DMS79 (cell line): ENCODE measurements around the gene ITGB3.

Source experiments
- DNase-seq: peaks from one replicate; lab custom pipeline; 2025; lab: John Stamatoyannopoulos, UW

The ITGB3 gene

GRCh38 chr17:47276444-47276843 is 22.8 kb downstream of the ITGB3 start:
- DNase-seq = no peak

GRCh38 chr17:47276868-47277267 is 23.2 kb downstream of the ITGB3 start:
- no peak for DNase-seq

- DNase-seq = no peak
Observed at GRCh38 chr17:47277921-47278320, 24.3 kb downstream of the ITGB3 start.

GRCh38 chr17:47278561-47278960 is 24.9 kb downstream of the ITGB3 start:
- DNase-seq = no peak

- DNase-seq = no peak
Observed at GRCh38 chr17:47279062-47279801, 25.6 kb downstream of the ITGB3 start.

GRCh38 chr17:47280072-47280811 is 26.6 kb downstream of the ITGB3 start:
- no peak for DNase-seq

- no peak for DNase-seq
Observed at GRCh38 chr17:47281216-47281615, 27.6 kb downstream of the ITGB3 start.

GRCh38 chr17:47285003-47285402 is 31.4 kb downstream of the ITGB3 start:
- DNase-seq = no peak

GRCh38 chr17:47286198-47286914 is 32.7 kb downstream of the ITGB3 start:
- DNase-seq = no peak

- no peak for DNase-seq
Observed at GRCh38 chr17:47287068-47287467, 33.4 kb downstream of the ITGB3 start.

- DNase-seq = no peak
Observed at GRCh38 chr17:47287639-47288038, 34.0 kb downstream of the ITGB3 start.

GRCh38 chr17:47288531-47289116 is 35.0 kb downstream of the ITGB3 start:
- DNase-seq = no peak

GRCh38 chr17:47289302-47289701 is 35.7 kb downstream of the ITGB3 start:
- DNase-seq = no peak

GRCh38 chr17:47290870-47291241 is 37.2 kb downstream of the ITGB3 start:
- no peak for DNase-seq

- DNase-seq = no peak
Observed at GRCh38 chr17:47291242-47291873, 37.7 kb downstream of the ITGB3 start.

GRCh38 chr17:47292206-47292605 is 38.6 kb downstream of the ITGB3 start:
- DNase-seq = no peak

GRCh38 chr17:47295037-47295873 is 41.6 kb downstream of the ITGB3 start:
- no peak for DNase-seq

GRCh38 chr17:47295874-47296255 is 42.2 kb downstream of the ITGB3 start:
- DNase-seq = no peak

- no peak for DNase-seq
Observed at GRCh38 chr17:47297661-47298400, 44.2 kb downstream of the ITGB3 start.

- DNase-seq = no peak
Observed at GRCh38 chr17:47298712-47299111, 45.1 kb downstream of the ITGB3 start.
